ENCODE data around the gene ZNF521. TPM values are rescaled to one million over a fixed set of nuclear protein-coding genes. Genes with fewer than 3 reads are reported as not detected.

The ZNF521 gene
- total and polyA plus RNA-seq, 2 donors (not counting 3 experiments of a cell fraction or from before 2014, with no cell fraction given): 111 to 168 TPM

GRCh38 chr18:25332002-25332401 is 20.0 kb downstream of the ZNF521 start:
- Histone ChIP-seq H3K4me1 (ENCODE audit: control insufficient read depth, extremely low read depth, insufficient read depth, low read length) (peaks cover 13% of the 10 kb centered on the region), H3K4me2 (ENCODE audit: insufficient read depth, low read length) (no peak overlapping the region), H3K79me2 (ENCODE audit: control insufficient read depth, insufficient read depth, low read length) (peaks cover 84% of the 10 kb centered on the region), H2AFZ (ENCODE audit: low read depth, low read length) (no peak overlapping the region), H3K9me3 (replicated peaks; ENCODE audit: control insufficient read depth, insufficient read depth, low read length) (no peaks in the 10 kb centered on the region), H3K4me3 (replicated peaks in 1 of 3; ENCODE audit: insufficient read depth in 1 of 3, low read depth in 1 of 3, low read length in 3 of 3) (no peak overlapping the region), H3K27ac (ENCODE audit: insufficient read depth, low read depth, low read length) (no peak overlapping the region), H3K9me1 (replicated peaks; ENCODE audit: control insufficient read depth, extremely low read depth, insufficient read depth, low read length) (no peaks in the 10 kb centered on the region), H3K27me3 (ENCODE audit: control insufficient read depth in 2 of 2, insufficient read depth in 2 of 2, low read length in 2 of 2) (no peaks in the 10 kb centered on the region), H3K36me3 (ENCODE audit: control insufficient read depth in 2 of 2, extremely low read depth in 1 of 2, insufficient read depth in 2 of 2, low read length in 2 of 2) (no peaks in the 10 kb centered on the region), H4K20me1 (replicated peaks; ENCODE audit: control insufficient read depth, extremely low read depth, insufficient read depth, low read length) (peaks cover 16% of the 10 kb centered on the region), H3K9ac (replicated peaks; ENCODE audit: extremely low read depth, insufficient read depth, low read length) (no peak overlapping the region)
- DNase-seq (ENCODE audit: low read depth, low spot score): no peak
- POLR2A ChIA-PET: interaction anchor here (0.7 kb wide), 1 partner anchor 101 kb away, joined by 6 read pairs; no protein-coding TSS in a partner anchor
- TF ChIP-seq FOS (IDR thresholded peaks at IDR 0.05; ENCODE audit: borderline replicate concordance, insufficient read depth, low read length) (no peak), POLR2A (IDR thresholded peaks at IDR 0.05; ENCODE audit: low read depth, low read length) (no peak), MYC (IDR thresholded peaks at IDR 0.05; ENCODE audit: low read depth, low read length) (no peak), EZH2 (IDR thresholded peaks at IDR 0.05; ENCODE audit: borderline replicate concordance, low read depth, low read length, severe bottlenecking) (no peak), MAX (IDR thresholded peaks at IDR 0.05; ENCODE audit: insufficient read depth, insufficient read length) (no peak), GATA2 (IDR thresholded peaks at IDR 0.05; ENCODE audit: insufficient read depth, insufficient read length, low read depth, low read length) (no peak), POLR2AphosphoS5 (IDR thresholded peaks at IDR 0.05; ENCODE audit: insufficient read depth, low read depth, low read length) (no peak), CTCF (IDR thresholded peaks at IDR 0.05; ENCODE audit: extremely low read depth in 1 of 2, insufficient read depth in 1 of 2, low read depth in 1 of 2, low read length in 2 of 2) (no peak), JUN (IDR thresholded peaks at IDR 0.05; ENCODE audit: borderline replicate concordance, insufficient read depth, insufficient read length, low read depth) (no peak)
- no peak for FAIRE-seq
- CTCF ChIA-PET: interaction anchor here (0.6 to 1.8 kb wide), 4 partner anchors 9 to 56 kb away, joined by 3 to 4 read pairs (median 4); no protein-coding TSS in a partner anchor
- BruUV-seq (replicated peaks): no TSS peak
- intact Hi-C loops (cut with micrococcal nuclease) (no loop called here), dilution Hi-C loops (cut with MboI; ENCODE audit: extremely low pct_ligation_motif_present, low sequenced_read_pairs) (no loop called here)

All from endothelial cell of umbilical vein (primary cell).